HG03060 (cell line): Measurements from ENCODE around the gene PTPRN2.
A peak's percentile ranks its signal among the peaks of the same experiment; 100 is the strongest.

Source experiments
- ATAC-seq: cut with Tn5 transposase; IDR thresholded peaks from one replicate; pipeline ENCODE4 v1.9.1; 2021; ENCODE audit warnings: low read depth, moderate number of reproducible peaks; ENCODE audit not compliant: unreplicated experiment

The PTPRN2 gene

GRCh38 chr7:157526913-157527634 lies 1060.5 kb downstream of the PTPRN2 start:
- no peak for ATAC-seq

- no peak for ATAC-seq
Observed at GRCh38 chr7:157526005-157526912, 1061.4 kb downstream of the PTPRN2 start.

GRCh38 chr7:157525491-157525915 lies 1062.1 kb downstream of the PTPRN2 start:
- ATAC-seq: no peak

- no peak for ATAC-seq
Observed at GRCh38 chr7:157524731-157525130, 1062.9 kb downstream of the PTPRN2 start.

GRCh38 chr7:157523766-157524421 lies 1063.7 kb downstream of the PTPRN2 start:
- ATAC-seq: no peak

- no peak for ATAC-seq
Observed at GRCh38 chr7:157523371-157523765, 1064.3 kb downstream of the PTPRN2 start.

- no peak for ATAC-seq
Observed at GRCh38 chr7:157522954-157523353, 1064.7 kb downstream of the PTPRN2 start.

- no peak for ATAC-seq
Observed at GRCh38 chr7:157522189-157522588, 1065.4 kb downstream of the PTPRN2 start.

- no peak for ATAC-seq
Observed at GRCh38 chr7:157521752-157522151, 1065.9 kb downstream of the PTPRN2 start.

- ATAC-seq: no peak
Observed at GRCh38 chr7:157521061-157521731, 1066.4 kb downstream of the PTPRN2 start.

GRCh38 chr7:157520249-157520648 lies 1067.4 kb downstream of the PTPRN2 start:
- ATAC-seq: peak; percentile 98

GRCh38 chr7:157519798-157520244 lies 1067.8 kb downstream of the PTPRN2 start:
- ATAC-seq: no peak

- no peak for ATAC-seq
Observed at GRCh38 chr7:157519246-157519645, 1068.4 kb downstream of the PTPRN2 start.

- ATAC-seq: no peak
Observed at GRCh38 chr7:157518514-157519175, 1069.0 kb downstream of the PTPRN2 start.

GRCh38 chr7:157517782-157518513 lies 1069.7 kb downstream of the PTPRN2 start:
- ATAC-seq: no peak

GRCh38 chr7:157516911-157517781 lies 1070.5 kb downstream of the PTPRN2 start:
- no peak for ATAC-seq

GRCh38 chr7:157516311-157516710 lies 1071.3 kb downstream of the PTPRN2 start:
- no peak for ATAC-seq

- no peak for ATAC-seq
Observed at GRCh38 chr7:157515342-157516041, 1072.1 kb downstream of the PTPRN2 start.
